Loucy (cell line): ENCODE measurements around the gene TRH.

Experiments used
- CTCF ChIP-seq: fragments of 200-600 bp; sonication (generic); conservative IDR thresholded peaks from 2 replicates; pipeline ENCODE4 v1.5.1; 2014; ENCODE audit warnings: mild to moderate bottlenecking, antibody characterized with exemption, low read length
- EZH2phosphoT487 ChIP-seq: fragments of 200-600 bp; IDR thresholded peaks from 2 replicates; pipeline ENCODE4 v1.6.1; 2018; ENCODE audit warnings: antibody characterized with exemption, mild to moderate bottlenecking, moderate library complexity, borderline replicate concordance

GRCh38 chr3:129973853-129974563 is 512 bp upstream of the TRH start:
- no peak for TF ChIP-seq CTCF
- no peak for TF ChIP-seq EZH2phosphoT487
